Measurements from ENCODE around the gene FIGLA.

GRCh38 chr2:70827388-70827787 is 36.9 kb upstream of the FIGLA start:
- TF ChIP-seq, protein P1, sequence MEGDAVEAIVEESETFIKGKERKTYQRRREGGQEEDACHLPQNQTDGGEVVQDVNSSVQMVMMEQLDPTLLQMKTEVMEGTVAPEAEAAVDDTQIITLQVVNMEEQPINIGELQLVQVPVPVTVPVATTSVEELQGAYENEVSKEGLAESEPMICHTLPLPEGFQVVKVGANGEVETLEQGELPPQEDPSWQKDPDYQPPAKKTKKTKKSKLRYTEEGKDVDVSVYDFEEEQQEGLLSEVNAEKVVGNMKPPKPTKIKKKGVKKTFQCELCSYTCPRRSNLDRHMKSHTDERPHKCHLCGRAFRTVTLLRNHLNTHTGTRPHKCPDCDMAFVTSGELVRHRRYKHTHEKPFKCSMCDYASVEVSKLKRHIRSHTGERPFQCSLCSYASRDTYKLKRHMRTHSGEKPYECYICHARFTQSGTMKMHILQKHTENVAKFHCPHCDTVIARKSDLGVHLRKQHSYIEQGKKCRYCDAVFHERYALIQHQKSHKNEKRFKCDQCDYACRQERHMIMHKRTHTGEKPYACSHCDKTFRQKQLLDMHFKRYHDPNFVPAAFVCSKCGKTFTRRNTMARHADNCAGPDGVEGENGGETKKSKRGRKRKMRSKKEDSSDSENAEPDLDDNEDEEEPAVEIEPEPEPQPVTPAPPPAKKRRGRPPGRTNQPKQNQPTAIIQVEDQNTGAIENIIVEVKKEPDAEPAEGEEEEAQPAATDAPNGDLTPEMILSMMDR (conservative IDR thresholded peaks at IDR 0.05 in 1 of 2, IDR thresholded peaks at IDR 0.05 in 1 of 2; ENCODE audit: low read depth in 1 of 2, low read length in 2 of 2), result no peak
- TF ChIP-seq EZH2 (IDR thresholded peaks at IDR 0.05; ENCODE audit: low read length, missing control alignments), result no peak
